Panc1 (cell line): ENCODE data around the gene PEAK3. TPM values are rescaled to one million over a fixed set of nuclear protein-coding genes. Genes with fewer than 3 reads are reported as not detected.

Experiments
- ATAC-seq: fragments of 200-7000 bp; cut with Tn5 transposase; 2 replicates; pipeline ENCODE4 v1.9.1; 2020; ENCODE audit warnings: mild to moderate bottlenecking, moderate library complexity
- BruUV-seq: library from RNA; stranded (reverse); fragments of 400-500 nt; replicated peaks from 2 replicates; lab custom pipeline; 2021; lab: Mats Ljungman, UMichigan
- CTCF ChIA-PET: fragments of 300-600 bp; sonication (Branson Sonifier 250); formaldehyde crosslinking; loops from one replicate; lab custom pipeline; 2022; ENCODE audit warnings: antibody characterized with exemption; lab: Charles Lee
- POLR2A ChIA-PET: fragments of 300-600 bp; sonication (Branson Sonifier 250); formaldehyde crosslinking; loops from one replicate; lab custom pipeline; 2022; ENCODE audit warnings: antibody characterized with exemption; lab: Charles Lee
- DNase-seq: peaks from one replicate; pipeline ENCODE4 v3.0.0-alpha.2; 2010; ENCODE audit warnings: low read depth, low spot score
- H3K27ac ChIP-seq: 2 replicates; pipeline ENCODE4 v1.5.1; 2011; ENCODE audit warnings: mild to moderate bottlenecking, low read length, inconsistent platforms
- H3K27me3 ChIP-seq: fragments of 200-500 bp; sonication (Bioruptor generic); 2 replicates; pipeline ENCODE4 v1.6.0; 2014; ENCODE audit warnings: low read length, inconsistent platforms; ENCODE audit not compliant: control insufficient read depth, insufficient read depth
- H3K36me3 ChIP-seq: fragments of 200-500 bp; sonication (Bioruptor generic); 2 replicates; pipeline ENCODE4 v1.5.1; 2014; ENCODE audit warnings: inconsistent platforms, mild to moderate bottlenecking, low read length, moderate library complexity; ENCODE audit not compliant: control insufficient read depth, insufficient read depth
- H3K4me1 ChIP-seq: 2 replicates; pipeline ENCODE4 v1.5.1; 2011; ENCODE audit warnings: inconsistent platforms, mild to moderate bottlenecking, low read length, moderate library complexity; ENCODE audit not compliant: control insufficient read depth, insufficient read depth
- H3K4me3 ChIP-seq, 2 experiments: 2 replicates each; pipeline ENCODE4 v1.5.1; 2011 to 2012; ENCODE audit warnings: low read depth in 2 of 2, low read length in 2 of 2, mild to moderate bottlenecking in 2 of 2, inconsistent platforms in 1 of 2, moderate library complexity in 1 of 2
- H3K9me3 ChIP-seq: fragments of 200-500 bp; sonication (Bioruptor generic); 2 replicates; pipeline ENCODE4 v1.5.1; 2014; ENCODE audit warnings: low read depth, mild to moderate bottlenecking, inconsistent platforms, low read length, moderate library complexity; ENCODE audit not compliant: control insufficient read depth, insufficient read depth
- CTCF ChIP-seq: fragments of 450-650 bp; IDR thresholded peaks from 2 replicates; pipeline ENCODE4 v1.5.1; 2017; ENCODE audit warnings: mild to moderate bottlenecking
- POLR2AphosphoS5 ChIP-seq: IDR thresholded peaks from 2 replicates; pipeline ENCODE4 v1.6.1; 2012; ENCODE audit warnings: mild to moderate bottlenecking, low read depth, low read length, moderate library complexity
- REST ChIP-seq, 2 experiments: IDR thresholded peaks; 2 replicates each; pipeline ENCODE4 v1.6.1; 2011 to 2012; ENCODE audit warnings: low read depth in 2 of 2, control low read depth in 1 of 2, low read length in 1 of 2, mild to moderate bottlenecking in 1 of 2, moderate library complexity in 1 of 2; ENCODE audit not compliant: insufficient read depth in 1 of 2
- SIN3A ChIP-seq: IDR thresholded peaks from 2 replicates; pipeline ENCODE4 v1.6.1; 2012; ENCODE audit warnings: low read depth, mild to moderate bottlenecking, low read length, moderate library complexity, borderline replicate concordance; ENCODE audit not compliant: insufficient read depth
- TCF7L2 ChIP-seq: IDR thresholded peaks from 2 replicates; pipeline ENCODE4 v1.6.1; 2011; ENCODE audit warnings: mild to moderate bottlenecking, low read depth, low read length, inconsistent platforms
- in situ Hi-C: cut with HindIII; loops from 2 replicates; pipeline ENCODE4 v1.10.0; 2016; ENCODE audit warnings: low sequenced_read_pairs, low pct_unique_long_range_greater_than_20kb
- intact Hi-C: fragments of 100-400 bp; cut with micrococcal nuclease; formaldehyde crosslinking; loops from one replicate; pipeline ENCODE4 v1.10.0; 2022; ENCODE audit not compliant: unreplicated experiment
- total RNA-seq: library from RNA; stranded (reverse); gene quantifications from one replicate; pipeline ENCODE4 v1.2.1, GENCODE V29; 2021; ENCODE audit not compliant: unreplicated experiment

Gene PEAK3
- total RNA-seq, 1 experiment from 2014 or later: not detected

- BruUV-seq: no TSS peak
- in situ Hi-C loops: no loop called here
- TF ChIP-seq TCF7L2: no peak
- no peak for TF ChIP-seq REST (IDR thresholded peaks at IDR 0.05; ENCODE audit: insufficient read depth in 1 of 2, low read depth in 2 of 2, low read length in 1 of 2)
- TF ChIP-seq SIN3A: no peak
- no peak for TF ChIP-seq POLR2AphosphoS5
- no peak for TF ChIP-seq CTCF
- ChIA-PET CTCF (no interaction called here), POLR2A (no interaction called here)
- H3K27me3 ChIP-seq: no peaks in the 10 kb centered on the region
- no peak overlapping the region for H3K4me3 ChIP-seq
- ATAC-seq: no peak
- DNase-seq: no peak
- H3K36me3 ChIP-seq: no peaks in the 10 kb centered on the region
- intact Hi-C loops: no loop called here
- H3K27ac ChIP-seq: no peak overlapping the region
- no peaks in the 10 kb centered on the region for H3K4me1 ChIP-seq
- H3K9me3 ChIP-seq: no peaks in the 10 kb centered on the region
Observed at GRCh38 chr19:2303211-2303798, 21.3 kb upstream of the PEAK3 start.

GRCh38 chr19:2302319-2303210, 20.6 kb upstream of the PEAK3 start:
- POLR2A ChIA-PET: interaction anchor here (0.5 kb wide), 1 partner anchor 860 kb away, joined by 6 read pairs; no protein-coding TSS in a partner anchor
- Histone ChIP-seq H3K27me3 (no peaks in the 10 kb centered on the region), H3K9me3 (no peaks in the 10 kb centered on the region), H3K27ac (no peak overlapping the region), H3K36me3 (no peaks in the 10 kb centered on the region), H3K4me3 (no peak overlapping the region), H3K4me1 (no peaks in the 10 kb centered on the region)
- BruUV-seq: no TSS peak
- CTCF ChIA-PET: interaction anchor here (0.7 kb wide), 1 partner anchor 14 kb away, joined by 8 read pairs; no protein-coding TSS in a partner anchor
- DNase-seq: no peak
- TF ChIP-seq CTCF: no peak
- no peak for TF ChIP-seq POLR2AphosphoS5
- TF ChIP-seq TCF7L2: no peak
- TF ChIP-seq SIN3A: no peak
- no peak for TF ChIP-seq REST (IDR thresholded peaks at IDR 0.05; ENCODE audit: insufficient read depth in 1 of 2, low read depth in 2 of 2, low read length in 1 of 2)
- no peak for ATAC-seq
- intact Hi-C loops: no loop called here
- in situ Hi-C loops: no loop called here
